CD4-positive, alpha-beta T cell (primary cell): ENCODE data around the gene MDM4. TPM values are rescaled to one million over a fixed set of nuclear protein-coding genes. Genes with fewer than 3 reads are reported as not detected.

Experiments
- ATAC-seq: fragments of 200-7000 bp; cut with Tn5 transposase; one replicate; pipeline ENCODE4 v1.10.0; 2022; ENCODE audit warnings: mild to moderate bottlenecking; ENCODE audit not compliant: poor library complexity
- CTCF ChIA-PET: fragments of 350-600 bp; sonication (Branson Sonifier 250); formaldehyde crosslinking; loops from one replicate; lab custom pipeline; 2021; ENCODE audit warnings: antibody characterized with exemption, inconsistent platforms; lab: Charles Lee
- POLR2A ChIA-PET: fragments of 350-600 bp; sonication (Branson Sonifier 250); formaldehyde crosslinking; loops from one replicate; lab custom pipeline; 2021; ENCODE audit warnings: antibody characterized with exemption, inconsistent platforms; lab: Charles Lee
- DNase-seq, 14 experiments: peaks; one replicate each; pipeline ENCODE4 v3.0.0-alpha.2; 2013 to 2020; ENCODE audit warnings: mixed read lengths in 2 of 14
- H3K27ac ChIP-seq, 2 donors: one replicate each; pipeline versions ENCODE4 v1.5.1 to v1.7.0; 2013; ENCODE audit warnings: low read length in 2 of 2, low read depth in 1 of 2, mild to moderate bottlenecking in 1 of 2
- H3K27me3 ChIP-seq, 2 experiments: 1 replicate in 1 of 2; 2 replicates in 1 of 2; pipeline versions ENCODE4 v1.6.1 to v1.7.0; 2013; ENCODE audit warnings: low read length in 2 of 2, control low read depth in 1 of 2, mild to moderate bottlenecking in 1 of 2, moderate library complexity in 1 of 2; ENCODE audit not compliant: insufficient read depth in 2 of 2, control insufficient read depth in 1 of 2
- H3K36me3 ChIP-seq: one replicate; pipeline ENCODE4 v1.6.1; 2013; ENCODE audit warnings: low read length, control low read depth; ENCODE audit not compliant: insufficient read depth
- H3K4me1 ChIP-seq: one replicate; pipeline ENCODE4 v1.6.1; 2013; ENCODE audit warnings: low read length, control low read depth; ENCODE audit not compliant: insufficient read depth
- H3K4me3 ChIP-seq: one replicate; pipeline ENCODE4 v1.5.1; 2013; ENCODE audit warnings: mild to moderate bottlenecking, low read length, moderate library complexity
- H3K9me3 ChIP-seq, 2 experiments: 1 replicate in 1 of 2; 2 replicates in 1 of 2; pipeline versions ENCODE4 v1.6.1 to v1.7.0; 2013; ENCODE audit warnings: low read length in 2 of 2, mild to moderate bottlenecking in 2 of 2, control low read depth in 1 of 2, moderate library complexity in 1 of 2; ENCODE audit not compliant: control insufficient read depth in 1 of 2, insufficient read depth in 1 of 2
- H3K27ac Mint-ChIP-seq: one replicate; pipeline ENCODE4 v1.8.0; 2020; ENCODE audit warnings: mixed read lengths
- H3K27me3 Mint-ChIP-seq: one replicate; pipeline ENCODE4 v1.8.0; 2021; ENCODE audit warnings: mixed read lengths
- H3K36me3 Mint-ChIP-seq: one replicate; pipeline ENCODE4 v1.8.0; 2021; ENCODE audit warnings: low read depth, mixed read lengths
- H3K4me1 Mint-ChIP-seq: one replicate; pipeline ENCODE4 v1.8.0; 2021; ENCODE audit warnings: low read depth, mixed read lengths
- H3K4me3 Mint-ChIP-seq: one replicate; pipeline ENCODE4 v1.8.0; 2020; ENCODE audit warnings: mild to moderate bottlenecking, mixed read lengths
- H3K9me3 Mint-ChIP-seq: one replicate; pipeline ENCODE4 v1.8.0; 2020; ENCODE audit warnings: mixed read lengths
- CTCF ChIP-seq: fragments of 200-600 bp; IDR thresholded peaks from one replicate; pipeline ENCODE4 v1.8.0; 2022; ENCODE audit warnings: antibody characterized with exemption, mild to moderate bottlenecking
- intact Hi-C, 2 experiments: fragments of 100-400 bp; cut with DNase I in 1 of 2; cut with micrococcal nuclease in 1 of 2; formaldehyde crosslinking; loops; one replicate each; pipeline versions ENCODE4 v1.15.1 to v1.9.0; 2023 to 2025; cut with DNase I, micrococcal nuclease
- total RNA-seq, 174 experiments: library from RNA in 2 of 174; stranded (reverse) in 2 of 174; gene quantifications; one replicate each; pipeline ENCODE4 v1.2.3 and lab custom pipeline; 2021 to 2026

Gene MDM4
- total RNA-seq, 2 experiments from 2014 or later: 260 to 266 TPM

GRCh38 chr1:204560590-204561150, 44.5 kb downstream of the MDM4 start:
- no peak overlapping the region for H3K4me3 ChIP-seq
- ATAC-seq (no peak), DNase-seq (no peak)
- H3K27ac ChIP-seq: no peak overlapping the region
- peaks cover 45% of the 10 kb centered on the region for H3K4me1 ChIP-seq
- H3K36me3 ChIP-seq: peaks cover 36% of the 10 kb centered on the region
- H3K4me1 Mint-ChIP-seq: peaks cover 76% of the 10 kb centered on the region
- H3K27me3 Mint-ChIP-seq: no peaks in the 10 kb centered on the region
- H3K4me3 Mint-ChIP-seq: no peak overlapping the region
- POLR2A ChIA-PET: no interaction called here
- no peaks in the 10 kb centered on the region for H3K9me3 ChIP-seq
- no peak for TF ChIP-seq CTCF
- intact Hi-C loops: loop anchor here in 1 of 2 experiments (5.0 kb wide), 1 partner anchor 38 kb away; no protein-coding TSS in a partner anchor
- CTCF ChIA-PET: interaction anchor here (0.8 kb wide), 1 partner anchor 14 kb away, joined by 3 read pairs; no protein-coding TSS in a partner anchor
- H3K27me3 ChIP-seq: no peaks in the 10 kb centered on the region
- H3K9me3 Mint-ChIP-seq: no peaks in the 10 kb centered on the region
- peak overlapping the region; percentile 46 for H3K27ac Mint-ChIP-seq
- H3K36me3 Mint-ChIP-seq: peaks cover 65% of the 10 kb centered on the region

GRCh38 chr1:204562075-204562990, 46.1 kb downstream of the MDM4 start:
- Histone ChIP-seq H3K9me3 (no peaks in the 10 kb centered on the region), H3K27ac (no peak overlapping the region), H3K4me3 (no peak overlapping the region), H3K4me1 (peaks cover 40% of the 10 kb centered on the region), H3K27me3 (no peaks in the 10 kb centered on the region), H3K36me3 (peaks cover 36% of the 10 kb centered on the region)
- DNase-seq (no peak), ATAC-seq (no peak)
- POLR2A ChIA-PET: interaction anchor here (0.8 to 1.6 kb wide), 3 partner anchors 31 to 56 kb away, joined by 3 to 8 read pairs (median 6); partner anchors contain the start of gene MDM4
- Mint-ChIP-seq H3K27ac (peak overlapping the region; percentile 80), H3K4me1 (peaks cover 68% of the 10 kb centered on the region), H3K36me3 (peaks cover 58% of the 10 kb centered on the region), H3K27me3 (no peaks in the 10 kb centered on the region), H3K4me3 (no peak overlapping the region), H3K9me3 (no peaks in the 10 kb centered on the region)
- no peak for TF ChIP-seq CTCF
- CTCF ChIA-PET: interaction anchor here (1.1 to 1.6 kb wide), 2 partner anchors 163 to 245 kb away, joined by 3 to 5 read pairs; no protein-coding TSS in a partner anchor
- intact Hi-C loops: loop anchor here in 1 of 2 experiments (5.0 kb wide), 1 partner anchor 40 kb away; no protein-coding TSS in a partner anchor

DNA sequence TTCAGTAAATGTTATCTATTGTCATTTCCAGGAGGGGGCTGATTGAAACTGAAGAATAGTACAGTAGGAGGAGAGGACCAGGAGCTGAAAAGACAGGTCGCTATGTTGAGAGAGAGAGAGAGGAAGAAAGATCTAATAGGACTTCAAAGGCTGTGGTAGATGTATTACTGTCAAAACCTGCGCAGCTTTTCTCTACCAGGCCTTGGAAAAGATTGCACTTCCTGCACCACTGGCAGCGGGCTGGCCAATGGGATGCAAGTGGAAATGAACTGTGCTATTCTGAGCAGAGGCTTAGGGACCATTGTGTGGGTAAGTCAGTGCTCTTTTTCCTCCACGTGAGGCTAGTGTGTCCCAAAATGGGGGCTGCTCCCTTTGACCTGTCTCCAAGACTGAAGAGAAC, 47.1 kb downstream of the MDM4 start:
- ATAC-seq (peak; percentile 45), DNase-seq (peak in 1 of 14 experiments; percentile 30)
- intact Hi-C loops: loop anchor here in 1 of 2 experiments (1.0 to 5.0 kb wide), 2 partner anchors 19 to 41 kb away; no protein-coding TSS in a partner anchor
- TF ChIP-seq CTCF: no peak
- Mint-ChIP-seq H3K4me3 (no peak overlapping the region), H3K9me3 (no peaks in the 10 kb centered on the region), H3K4me1 (peaks cover 64% of the 10 kb centered on the region), H3K36me3 (peaks cover 62% of the 10 kb centered on the region), H3K27ac (peak overlapping the region; percentile 80), H3K27me3 (no peaks in the 10 kb centered on the region)
- ChIA-PET POLR2A (interaction anchor here (0.6 to 1.6 kb wide), 4 partner anchors 47 to 243 kb away, joined by 3 to 8 read pairs (median 4); partner anchors contain the start of genes MDM4 and PIK3C2B), CTCF (interaction anchor here (1.1 to 1.6 kb wide), 3 partner anchors 60 to 244 kb away, joined by 3 to 5 read pairs (median 3); no protein-coding TSS in a partner anchor)
- H3K27ac ChIP-seq: no peak overlapping the region
- H3K4me1 ChIP-seq: peaks cover 37% of the 10 kb centered on the region
- peaks cover 35% of the 10 kb centered on the region for H3K36me3 ChIP-seq
- H3K9me3 ChIP-seq: no peaks in the 10 kb centered on the region
- no peak overlapping the region for H3K4me3 ChIP-seq
- H3K27me3 ChIP-seq: no peaks in the 10 kb centered on the region
